Adipose tissue (tissue), 3 donors: ENCODE measurements around the gene ACTN3. TPM values are rescaled to one million over a fixed set of nuclear protein-coding genes. Genes with fewer than 3 reads are reported as not detected.

Experiments
- polyA plus RNA-seq, 3 donors: library from polyadenylated mRNA; stranded (reverse); fragments of 200-250 nt; gene quantifications; one replicate each; pipeline ENCODE4 v1.2.3, GENCODE V29; 2013
- donor health status: healthy with polysubstance abuse.
- donor health status: Bipolar disorder and iron deficiency.
- donor health status: healthy.

ACTN3 gene
- polyA plus RNA-seq, 3 donors, result 0.03 to 0.15 TPM; not detected in 1

Other genes with a start within 250 kb of the ACTN3 start
- 100 to 1,000 TPM in 1 of 3 donors, 10 to 100 TPM in 2; 22.3 to 327 (median 55.8) TPM for gene CD248, start 229.9 kb upstream of the ACTN3 start, polyA plus RNA-seq
- gene RIN1, start 210.5 kb upstream of the ACTN3 start, polyA plus RNA-seq, result 1 to 10 TPM; 4.8 to 9.0 (median 6.5) TPM
- 10 to 100 TPM; 33.5 to 40.2 (median 36.4) TPM for gene BRMS1, start 201.8 kb upstream of the ACTN3 start, polyA plus RNA-seq
- 10 to 100 TPM; 12.5 to 19.9 (median 17.9) TPM for gene B4GAT1, start 199.3 kb upstream of the ACTN3 start, polyA plus RNA-seq
- gene SLC29A2, start 175.1 kb upstream of the ACTN3 start, polyA plus RNA-seq, result 1 to 10 TPM; 6.7 to 9.4 (median 6.8) TPM
- under 1 TPM in 2 of 3 donors, not detected in 1; 0.06 to 0.07 TPM for gene NPAS4, start 125.9 kb upstream of the ACTN3 start, polyA plus RNA-seq
- 10 to 100 TPM; 30.2 to 53.6 (median 42.9) TPM for gene MRPL11, start 108.1 kb upstream of the ACTN3 start, polyA plus RNA-seq
- 10 to 100 TPM in 1 of 3 donors, 1 to 10 TPM in 2; 3.9 to 10.0 (median 5.8) TPM for gene PELI3, start 80.0 kb upstream of the ACTN3 start, polyA plus RNA-seq
- gene DPP3, start 66.5 kb upstream of the ACTN3 start, polyA plus RNA-seq, result 10 to 100 TPM; 15.1 to 29.0 (median 18.6) TPM
- gene BBS1, start 36.3 kb upstream of the ACTN3 start, polyA plus RNA-seq, result 10 to 100 TPM; 11.5 to 15.5 (median 12.3) TPM
- 10 to 100 TPM in 2 of 3 donors, 1 to 10 TPM in 1; 8.2 to 12.2 (median 10.8) TPM for gene ZDHHC24, start 855 bp upstream of the ACTN3 start, polyA plus RNA-seq
- 10 to 100 TPM; 22.4 to 73.7 (median 40.3) TPM for gene CTSF, start 21.7 kb downstream of the ACTN3 start, polyA plus RNA-seq
- gene CCDC87, start 46.2 kb downstream of the ACTN3 start, polyA plus RNA-seq, result under 1 TPM in 2 of 3 donors, not detected in 1; 0.04 to 0.17 TPM
- gene CCS, start 46.3 kb downstream of the ACTN3 start, polyA plus RNA-seq, result 10 to 100 TPM; 33.7 to 45.1 (median 41.2) TPM
- 10 to 100 TPM; 21.1 to 35.3 (median 33.4) TPM for gene RBM14, start 69.7 kb downstream of the ACTN3 start, polyA plus RNA-seq
- 100 to 1,000 TPM in 1 of 3 donors, 10 to 100 TPM in 2; 79.9 to 103 (median 97.5) TPM for gene RBM4, start 91.8 kb downstream of the ACTN3 start, polyA plus RNA-seq
- gene RBM4B, start 131.0 kb downstream of the ACTN3 start, polyA plus RNA-seq, result 10 to 100 TPM in 2 of 3 donors, 1 to 10 TPM in 1; 9.5 to 13.5 (median 10.1) TPM
- gene SPTBN2, start 182.3 kb downstream of the ACTN3 start, polyA plus RNA-seq, result 10 to 100 TPM in 1 of 3 donors, 1 to 10 TPM in 1, under 1 TPM in 1; 0.22 to 22.3 (median 1.5) TPM